Measurements from ENCODE around the gene RGS16.

RGS16 gene

GRCh38 chr1:182560392-182560984 is 43.7 kb downstream of the RGS16 start:
- no peak overlapping the region for H2BK15ac ChIP-seq (ENCODE audit: low read depth, poor library complexity, severe bottlenecking)
- no peak for DNase-seq
- H3K14ac ChIP-seq (ENCODE audit: low read length in 2 of 2), result no peak overlapping the region
- no peak overlapping the region for H2AFZ ChIP-seq (ENCODE audit: low read depth, low read length)
- H3K4me1 ChIP-seq (ENCODE audit: control insufficient read depth, insufficient read depth, low read depth, low read length), result no peaks in the 10 kb centered on the region
- H3K79me1 ChIP-seq (replicated peaks; ENCODE audit: low read length, poor library complexity, severe bottlenecking), result no peaks in the 10 kb centered on the region
- H3K9ac ChIP-seq (ENCODE audit: low read length), result no peak overlapping the region
- H3K18ac ChIP-seq (ENCODE audit: low read depth in 1 of 2, low read length in 2 of 2), result no peak overlapping the region
- no peak overlapping the region for H2BK120ac ChIP-seq (ENCODE audit: low read depth, low read length)
- H2BK5ac ChIP-seq (ENCODE audit: low read depth, low read length, poor library complexity, severe bottlenecking), result no peak overlapping the region
- H3K4me3 ChIP-seq (ENCODE audit: insufficient read depth in 1 of 2, low read depth in 1 of 2, low read length in 2 of 2), result no peak overlapping the region
- H4K91ac ChIP-seq (ENCODE audit: low read length), result no peak overlapping the region
- no peak overlapping the region for H3K4ac ChIP-seq (ENCODE audit: low read depth in 1 of 2, low read length in 2 of 2)
- H3K27ac ChIP-seq (ENCODE audit: low read length, poor library complexity, severe bottlenecking), result no peak overlapping the region
- no peaks in the 10 kb centered on the region for H3K27me3 ChIP-seq (ENCODE audit: control insufficient read depth in 1 of 2, insufficient read depth in 1 of 2, low read length in 2 of 2)
- H3K36me3 ChIP-seq (ENCODE audit: control insufficient read depth in 1 of 2, insufficient read depth in 2 of 2, low read depth in 1 of 2, low read length in 2 of 2), result no peaks in the 10 kb centered on the region
- no peak overlapping the region for H3K23ac ChIP-seq (ENCODE audit: low read length in 2 of 2)
- H4K8ac ChIP-seq (ENCODE audit: low read length), result no peak overlapping the region
- H3K4me2 ChIP-seq (ENCODE audit: low read length, poor library complexity, severe bottlenecking), result no peak overlapping the region
- no peak overlapping the region for H2AK5ac ChIP-seq (ENCODE audit: low read length, severe bottlenecking)
- 68% methylated on average over 7 of the region's 7 CpGs for WGBS
- no peak overlapping the region for H2BK12ac ChIP-seq (ENCODE audit: low read length in 2 of 2)
- H3K9me3 ChIP-seq (ENCODE audit: control insufficient read depth, low read length), result no peaks in the 10 kb centered on the region

DNA sequence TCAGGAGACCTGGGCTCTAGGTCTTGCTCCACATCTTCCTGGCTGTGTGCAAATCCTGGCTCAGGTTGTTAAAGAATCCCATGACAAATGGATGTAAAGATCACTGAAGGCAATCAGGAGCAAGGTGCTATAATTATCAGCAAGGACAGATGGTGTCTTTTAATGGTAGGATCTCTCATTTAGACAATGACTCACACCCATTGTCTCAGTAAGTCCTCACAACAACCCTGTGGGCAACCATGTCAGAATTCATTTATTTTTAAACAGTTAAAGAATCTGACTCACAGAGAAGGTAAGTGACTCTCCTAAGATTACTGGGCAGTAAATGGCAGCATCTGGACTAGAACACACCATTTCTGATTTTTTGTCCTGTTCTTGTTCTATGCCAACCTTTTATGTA is 47.9 kb downstream of the RGS16 start:
- H2BK120ac ChIP-seq (ENCODE audit: low read depth, low read length), result no peak overlapping the region
- H2BK5ac ChIP-seq (ENCODE audit: low read depth, low read length, poor library complexity, severe bottlenecking), result no peak overlapping the region
- peaks cover 8% of the 10 kb centered on the region for H3K9me3 ChIP-seq (ENCODE audit: control insufficient read depth, low read length)
- no peak overlapping the region for H3K23ac ChIP-seq (ENCODE audit: low read length in 2 of 2)
- H2BK12ac ChIP-seq (ENCODE audit: low read length in 2 of 2), result no peak overlapping the region
- no peak overlapping the region for H3K18ac ChIP-seq (ENCODE audit: low read depth in 1 of 2, low read length in 2 of 2)
- no peak overlapping the region for H2AFZ ChIP-seq (ENCODE audit: low read depth, low read length)
- no peak for DNase-seq
- H3K9ac ChIP-seq (ENCODE audit: low read length), result no peak overlapping the region
- no peak overlapping the region for H4K91ac ChIP-seq (ENCODE audit: low read length)
- no peaks in the 10 kb centered on the region for H3K36me3 ChIP-seq (ENCODE audit: control insufficient read depth in 1 of 2, insufficient read depth in 2 of 2, low read depth in 1 of 2, low read length in 2 of 2)
- no peak overlapping the region for H3K14ac ChIP-seq (ENCODE audit: low read length in 2 of 2)
- H3K4me3 ChIP-seq (ENCODE audit: insufficient read depth in 1 of 2, low read depth in 1 of 2, low read length in 2 of 2), result no peak overlapping the region
- no peak overlapping the region for H2BK15ac ChIP-seq (ENCODE audit: low read depth, poor library complexity, severe bottlenecking)
- H3K27ac ChIP-seq (ENCODE audit: low read length, poor library complexity, severe bottlenecking), result no peak overlapping the region
- no peaks in the 10 kb centered on the region for H3K79me1 ChIP-seq (replicated peaks; ENCODE audit: low read length, poor library complexity, severe bottlenecking)
- no peak overlapping the region for H3K4ac ChIP-seq (ENCODE audit: low read depth in 1 of 2, low read length in 2 of 2)
- no peaks in the 10 kb centered on the region for H3K27me3 ChIP-seq (ENCODE audit: control insufficient read depth in 1 of 2, insufficient read depth in 1 of 2, low read length in 2 of 2)
- H2AK5ac ChIP-seq (ENCODE audit: low read length, severe bottlenecking), result no peak overlapping the region
- H3K4me2 ChIP-seq (ENCODE audit: low read length, poor library complexity, severe bottlenecking), result no peak overlapping the region
- H4K8ac ChIP-seq (ENCODE audit: low read length), result no peak overlapping the region
- H3K4me1 ChIP-seq (ENCODE audit: control insufficient read depth, insufficient read depth, low read depth, low read length), result no peaks in the 10 kb centered on the region

DNA sequence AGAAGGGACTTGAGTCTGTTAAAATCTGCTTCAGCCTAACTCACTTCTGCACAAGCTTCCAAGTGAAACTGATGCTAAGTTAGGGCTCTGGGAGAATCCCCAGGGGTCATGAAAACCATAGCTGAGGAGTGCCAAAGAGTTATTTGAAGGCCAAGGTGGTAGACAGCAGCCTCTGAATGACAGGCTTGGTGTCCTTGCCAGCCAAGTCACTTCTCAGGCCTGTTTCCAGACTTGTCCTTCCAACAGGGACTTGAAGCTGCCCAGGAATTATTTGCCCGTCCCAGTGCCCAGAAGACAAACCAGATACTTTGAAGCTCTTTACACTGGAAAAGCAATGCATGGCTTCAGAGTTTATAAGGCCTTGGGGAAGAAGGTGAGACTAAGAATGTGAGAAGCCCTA is 48.7 kb downstream of the RGS16 start:
- no peak overlapping the region for H2BK5ac ChIP-seq (ENCODE audit: low read depth, low read length, poor library complexity, severe bottlenecking)
- H3K9me3 ChIP-seq (ENCODE audit: control insufficient read depth, low read length), result peaks cover 8% of the 10 kb centered on the region
- H3K14ac ChIP-seq (ENCODE audit: low read length in 2 of 2), result no peak overlapping the region
- H3K4me1 ChIP-seq (ENCODE audit: control insufficient read depth, insufficient read depth, low read depth, low read length), result no peaks in the 10 kb centered on the region
- H2AFZ ChIP-seq (ENCODE audit: low read depth, low read length), result no peak overlapping the region
- no peak overlapping the region for H3K23ac ChIP-seq (ENCODE audit: low read length in 2 of 2)
- H2BK12ac ChIP-seq (ENCODE audit: low read length in 2 of 2), result no peak overlapping the region
- no peaks in the 10 kb centered on the region for H3K36me3 ChIP-seq (ENCODE audit: control insufficient read depth in 1 of 2, insufficient read depth in 2 of 2, low read depth in 1 of 2, low read length in 2 of 2)
- no peak overlapping the region for H2BK120ac ChIP-seq (ENCODE audit: low read depth, low read length)
- DNase-seq, result no peak
- no peak overlapping the region for H3K4me3 ChIP-seq (ENCODE audit: insufficient read depth in 1 of 2, low read depth in 1 of 2, low read length in 2 of 2)
- H2BK15ac ChIP-seq (ENCODE audit: low read depth, poor library complexity, severe bottlenecking), result no peak overlapping the region
- 75% methylated on average over 1 of the region's 1 CpG for WGBS
- H4K91ac ChIP-seq (ENCODE audit: low read length), result no peak overlapping the region
- no peak overlapping the region for H3K9ac ChIP-seq (ENCODE audit: low read length)
- no peak overlapping the region for H3K18ac ChIP-seq (ENCODE audit: low read depth in 1 of 2, low read length in 2 of 2)
- no peak overlapping the region for H3K27ac ChIP-seq (ENCODE audit: low read length, poor library complexity, severe bottlenecking)
- no peak overlapping the region for H2AK5ac ChIP-seq (ENCODE audit: low read length, severe bottlenecking)
- H3K4me2 ChIP-seq (ENCODE audit: low read length, poor library complexity, severe bottlenecking), result no peak overlapping the region
- no peak overlapping the region for H4K8ac ChIP-seq (ENCODE audit: low read length)
- no peak overlapping the region for H3K4ac ChIP-seq (ENCODE audit: low read depth in 1 of 2, low read length in 2 of 2)
- H3K27me3 ChIP-seq (ENCODE audit: control insufficient read depth in 1 of 2, insufficient read depth in 1 of 2, low read length in 2 of 2), result no peaks in the 10 kb centered on the region
- H3K79me1 ChIP-seq (replicated peaks; ENCODE audit: low read length, poor library complexity, severe bottlenecking), result no peaks in the 10 kb centered on the region

- no peak overlapping the region for H3K14ac ChIP-seq (ENCODE audit: low read length in 2 of 2)
- no peaks in the 10 kb centered on the region for H3K4me1 ChIP-seq (ENCODE audit: control insufficient read depth, insufficient read depth, low read depth, low read length)
- no peak overlapping the region for H2BK15ac ChIP-seq (ENCODE audit: low read depth, poor library complexity, severe bottlenecking)
- no peak overlapping the region for H3K9ac ChIP-seq (ENCODE audit: low read length)
- H2AFZ ChIP-seq (ENCODE audit: low read depth, low read length), result no peak overlapping the region
- no peak overlapping the region for H3K4ac ChIP-seq (ENCODE audit: low read depth in 1 of 2, low read length in 2 of 2)
- H3K4me3 ChIP-seq (ENCODE audit: insufficient read depth in 1 of 2, low read depth in 1 of 2, low read length in 2 of 2), result no peak overlapping the region
- H3K18ac ChIP-seq (ENCODE audit: low read depth in 1 of 2, low read length in 2 of 2), result no peak overlapping the region
- no peak overlapping the region for H3K27ac ChIP-seq (ENCODE audit: low read length, poor library complexity, severe bottlenecking)
- no peak overlapping the region for H2BK12ac ChIP-seq (ENCODE audit: low read length in 2 of 2)
- no peak overlapping the region for H2AK5ac ChIP-seq (ENCODE audit: low read length, severe bottlenecking)
- no peak overlapping the region for H3K4me2 ChIP-seq (ENCODE audit: low read length, poor library complexity, severe bottlenecking)
- peaks cover 0 to 4% of the 10 kb centered on the region in 2 experiments for H3K27me3 ChIP-seq (ENCODE audit: control insufficient read depth in 1 of 2, insufficient read depth in 1 of 2, low read length in 2 of 2)
- no peaks in the 10 kb centered on the region for H3K36me3 ChIP-seq (ENCODE audit: control insufficient read depth in 1 of 2, insufficient read depth in 2 of 2, low read depth in 1 of 2, low read length in 2 of 2)
- 69% methylated on average over 2 of the region's 2 CpGs for WGBS
- peaks cover 8% of the 10 kb centered on the region for H3K9me3 ChIP-seq (ENCODE audit: control insufficient read depth, low read length)
- H4K91ac ChIP-seq (ENCODE audit: low read length), result no peak overlapping the region
- H2BK120ac ChIP-seq (ENCODE audit: low read depth, low read length), result no peak overlapping the region
- no peak overlapping the region for H4K8ac ChIP-seq (ENCODE audit: low read length)
- no peak overlapping the region for H2BK5ac ChIP-seq (ENCODE audit: low read depth, low read length, poor library complexity, severe bottlenecking)
- H3K23ac ChIP-seq (ENCODE audit: low read length in 2 of 2), result no peak overlapping the region
- no peak for DNase-seq
- H3K79me1 ChIP-seq (replicated peaks; ENCODE audit: low read length, poor library complexity, severe bottlenecking), result no peaks in the 10 kb centered on the region
Observed at GRCh38 chr1:182552527-182552926, 51.7 kb downstream of the RGS16 start.

All from mesenchymal stem cell (in vitro differentiated cells and primary cell).